ENCODE measurements around the gene TMEM9. TPM values are rescaled to one million over a fixed set of nuclear protein-coding genes. Genes with fewer than 3 reads are reported as not detected.

Gene TMEM9
- total and polyA plus RNA-seq, 2 of the 8 experiments (the other 6 are each of a cell fraction or from before 2014, with no cell fraction given): 79.9 to 181 TPM

GRCh38 chr1:201111156-201111555 is 43.1 kb downstream of the TMEM9 start:
- FAIRE-seq (no peak), DNase-seq (ENCODE audit: low read depth in 1 of 2, low spot score in 2 of 2) (no peak)
- H3K9me3 ChIP-seq (ENCODE audit: insufficient read depth in 2 of 2, low read depth in 1 of 2, low read length in 1 of 2): no peaks in the 10 kb centered on the region; a peak in 1 of 4 replicates
- CTCF ChIA-PET (ENCODE audit: partially characterized antibody): interaction anchor here (0.7 to 16.3 kb wide), 7 partner anchors 8 to 139 kb away, joined by 3 to 343 read pairs (median 6); no protein-coding TSS in a partner anchor
- no peak overlapping the region for H3K4me2 ChIP-seq (ENCODE audit: insufficient read depth in 1 of 2, low read depth in 2 of 2, low read length in 2 of 2)
- H3K9ac ChIP-seq (replicated peaks in 1 of 4; ENCODE audit: extremely low read depth in 1 of 4, low read depth in 3 of 4, low read length in 3 of 4): no peak overlapping the region
- no peak overlapping the region for H3K27ac ChIP-seq (ENCODE audit: low read depth, low read length)
- no peak overlapping the region for H3K4me3 ChIP-seq (ENCODE audit: extremely low read depth in 1 of 4, insufficient read depth in 2 of 4, low read depth in 3 of 4, low read length in 4 of 4)
- H4K91ac ChIP-seq (replicated peaks; ENCODE audit: insufficient read length, low read length): no peak overlapping the region
- H4K20me1 ChIP-seq (replicated peaks in 1 of 2; ENCODE audit: control insufficient read depth in 1 of 2, insufficient read depth in 2 of 2, low read length in 2 of 2): no peaks in the 10 kb centered on the region
- no peak for TF ChIP-seq ZNF274 (IDR thresholded peaks at IDR 0.05; ENCODE audit: borderline replicate concordance, extremely low read depth, low read length)
- TF ChIP-seq, protein P1, sequence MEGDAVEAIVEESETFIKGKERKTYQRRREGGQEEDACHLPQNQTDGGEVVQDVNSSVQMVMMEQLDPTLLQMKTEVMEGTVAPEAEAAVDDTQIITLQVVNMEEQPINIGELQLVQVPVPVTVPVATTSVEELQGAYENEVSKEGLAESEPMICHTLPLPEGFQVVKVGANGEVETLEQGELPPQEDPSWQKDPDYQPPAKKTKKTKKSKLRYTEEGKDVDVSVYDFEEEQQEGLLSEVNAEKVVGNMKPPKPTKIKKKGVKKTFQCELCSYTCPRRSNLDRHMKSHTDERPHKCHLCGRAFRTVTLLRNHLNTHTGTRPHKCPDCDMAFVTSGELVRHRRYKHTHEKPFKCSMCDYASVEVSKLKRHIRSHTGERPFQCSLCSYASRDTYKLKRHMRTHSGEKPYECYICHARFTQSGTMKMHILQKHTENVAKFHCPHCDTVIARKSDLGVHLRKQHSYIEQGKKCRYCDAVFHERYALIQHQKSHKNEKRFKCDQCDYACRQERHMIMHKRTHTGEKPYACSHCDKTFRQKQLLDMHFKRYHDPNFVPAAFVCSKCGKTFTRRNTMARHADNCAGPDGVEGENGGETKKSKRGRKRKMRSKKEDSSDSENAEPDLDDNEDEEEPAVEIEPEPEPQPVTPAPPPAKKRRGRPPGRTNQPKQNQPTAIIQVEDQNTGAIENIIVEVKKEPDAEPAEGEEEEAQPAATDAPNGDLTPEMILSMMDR (IDR thresholded peaks at IDR 0.05; ENCODE audit: control extremely low read depth in 1 of 3, insufficient read depth in 1 of 3, low read depth in 1 of 3, low read length in 3 of 3): no peak
- no peak for TF ChIP-seq EGR1 (IDR thresholded peaks at IDR 0.05; ENCODE audit: borderline replicate concordance, low read depth, low read length)
- TF ChIP-seq HDAC2 (IDR thresholded peaks at IDR 0.05; ENCODE audit: borderline replicate concordance in 1 of 2, low read depth in 2 of 2, low read length in 2 of 2): no peak
- TF ChIP-seq RBBP5 (IDR thresholded peaks at IDR 0.05; ENCODE audit: borderline replicate concordance, low read depth, low read length): no peak
- no peak for TF ChIP-seq SP4 (IDR thresholded peaks at IDR 0.05; ENCODE audit: low read length)
- TF ChIP-seq SP2 (IDR thresholded peaks at IDR 0.05; ENCODE audit: low read length): no peak
- no peak for TF ChIP-seq SIN3A (conservative IDR thresholded peaks at IDR 0.05 in 1 of 2, IDR thresholded peaks at IDR 0.05 in 1 of 2; ENCODE audit: low read depth in 1 of 2, low read length in 2 of 2)
- TF ChIP-seq SIRT6 (IDR thresholded peaks at IDR 0.05; ENCODE audit: low read length): no peak
- no peak for TF ChIP-seq CHD2 (IDR thresholded peaks at IDR 0.05; ENCODE audit: low read length)
- no peak for TF ChIP-seq BRCA1 (IDR thresholded peaks at IDR 0.05; ENCODE audit: low read depth, low read length)
- no peak overlapping the region for H3K18ac ChIP-seq (ENCODE audit: extremely low read depth, low read length)
- H2BK12ac ChIP-seq (ENCODE audit: low read depth, low read length): no peak overlapping the region
- no peaks in the 10 kb centered on the region for H3K36me3 ChIP-seq (ENCODE audit: control insufficient read depth in 2 of 4, insufficient read depth in 4 of 4, low read length in 3 of 4)
- no peaks in the 10 kb centered on the region for H3K79me1 ChIP-seq (ENCODE audit: low read depth, low read length)
- H3K4ac ChIP-seq (replicated peaks; ENCODE audit: insufficient read length, low read depth, low read length): no peak overlapping the region
- no peak overlapping the region for H4K5ac ChIP-seq (ENCODE audit: insufficient read length, low read depth, low read length)
- H3K4me1 ChIP-seq (replicated peaks in 1 of 4; ENCODE audit: control insufficient read depth in 3 of 4, insufficient read depth in 4 of 4, low read length in 3 of 4): peaks cover 0 to 9% (median 3%) of the 10 kb centered on the region in 4 experiments; a peak in 3 of 7 replicates
- H2BK120ac ChIP-seq (replicated peaks; ENCODE audit: low read depth, low read length): no peak overlapping the region
- POLR2A ChIA-PET (ENCODE audit: partially characterized antibody): interaction anchor here (0.6 kb wide), 1 partner anchor 379 kb away, joined by 3 read pairs; no protein-coding TSS in a partner anchor
- H3K14ac ChIP-seq (ENCODE audit: insufficient read length): no peak overlapping the region
- no peak overlapping the region for H2AK5ac ChIP-seq (ENCODE audit: low read depth, low read length)
- no peaks in the 10 kb centered on the region for H3K79me2 ChIP-seq (ENCODE audit: control insufficient read depth in 1 of 2, insufficient read depth in 2 of 2, low read length in 2 of 2)
- no peak overlapping the region for H4K8ac ChIP-seq (ENCODE audit: extremely low read depth, insufficient read depth, low read length)
- H2BK15ac ChIP-seq (ENCODE audit: low read length): no peak overlapping the region
- 94% methylated on average over 6 of the region's 7 CpGs; no CpG with 5 or more reads in 1 of the 2 experiments for WGBS, 2 experiments (ENCODE audit: extremely low coverage in 1 of 2, insufficient coverage in 1 of 2, insufficient read length in 1 of 2, insufficient replicate concordance in 2 of 2, low coverage in 1 of 2, low lambda C conversion rate in 2 of 2, missing lambda C conversion rate in 1 of 2)
- H3K27me3 ChIP-seq (replicated peaks in 1 of 4; ENCODE audit: control insufficient read depth in 3 of 4, extremely low read depth in 1 of 4, insufficient read depth in 3 of 4, low read length in 3 of 4): peaks cover 7 to 21% (median 19%) of the 10 kb centered on the region in 4 experiments
- no peak overlapping the region for H3K56ac ChIP-seq (replicated peaks; ENCODE audit: insufficient read length, low read depth, low read length)
- H2BK20ac ChIP-seq (ENCODE audit: low read length): no peak overlapping the region
- peaks cover 7% of the 10 kb centered on the region; the same call in 1 of the 2 replicates for H3K23me2 ChIP-seq (ENCODE audit: low read depth, low read length)
- H2AFZ ChIP-seq (ENCODE audit: low read length): no peak overlapping the region
- no peak overlapping the region for H2BK5ac ChIP-seq (ENCODE audit: low read depth, low read length)
- no peak overlapping the region for H3K23ac ChIP-seq (ENCODE audit: insufficient read length)
